Fibroblast of pulmonary artery (primary cell): ENCODE measurements around the gene OSMR.
A peak's percentile ranks its signal among the peaks of the same experiment; 100 is the strongest.

Source experiments
- DNase-seq: peaks from one replicate; pipeline ENCODE4 v3.0.0-alpha.2; 2010; ENCODE audit warnings: low read depth
- H3K4me3 ChIP-seq: replicated peaks from 2 replicates; pipeline ENCODE4 v1.5.1; 2011; ENCODE audit warnings: low read depth, mild to moderate bottlenecking, control low read depth, low read length, moderate library complexity
- CTCF ChIP-seq: IDR thresholded peaks from 2 replicates; pipeline ENCODE4 v1.5.1; 2011; ENCODE audit warnings: mild to moderate bottlenecking, control low read depth, low read length, inconsistent platforms; ENCODE audit errors: missing control alignments

Gene OSMR

GRCh38 chr5:38803246-38803645, 42.6 kb upstream of the OSMR start:
- no peak for DNase-seq
- H3K4me3 ChIP-seq, result no peak overlapping the region
- no peak for TF ChIP-seq CTCF

DNA sequence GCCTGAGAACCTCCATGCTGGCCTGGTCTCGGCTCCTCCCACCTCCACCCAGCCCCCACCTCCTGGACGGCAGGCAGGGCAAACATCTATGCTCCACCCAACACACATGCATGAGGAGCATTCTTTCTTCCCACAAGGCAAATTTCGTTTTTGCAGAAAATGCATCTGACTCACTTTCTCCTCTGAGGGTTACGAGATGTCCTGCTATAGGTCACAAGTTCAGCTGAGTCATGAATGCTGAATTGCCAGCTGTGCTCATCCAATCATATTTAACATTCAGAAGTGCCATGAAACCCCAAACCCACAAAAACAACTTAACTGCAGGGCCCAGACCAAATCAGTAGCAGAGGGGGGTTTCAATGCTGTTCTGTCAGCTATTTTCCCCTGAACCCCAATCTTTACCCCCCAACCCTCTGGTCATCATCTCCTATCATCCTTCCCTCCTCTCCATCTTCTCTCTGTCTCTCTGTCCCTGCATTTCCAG, 39.0 kb upstream of the OSMR start:
- peak; percentile 93 for DNase-seq
- no peak for TF ChIP-seq CTCF
- H3K4me3 ChIP-seq, result no peak overlapping the region

GRCh38 chr5:38807570-38808483, 38.0 kb upstream of the OSMR start:
- H3K4me3 ChIP-seq, result no peak overlapping the region
- DNase-seq, result peak; percentile 72
- TF ChIP-seq CTCF, result no peak

DNA sequence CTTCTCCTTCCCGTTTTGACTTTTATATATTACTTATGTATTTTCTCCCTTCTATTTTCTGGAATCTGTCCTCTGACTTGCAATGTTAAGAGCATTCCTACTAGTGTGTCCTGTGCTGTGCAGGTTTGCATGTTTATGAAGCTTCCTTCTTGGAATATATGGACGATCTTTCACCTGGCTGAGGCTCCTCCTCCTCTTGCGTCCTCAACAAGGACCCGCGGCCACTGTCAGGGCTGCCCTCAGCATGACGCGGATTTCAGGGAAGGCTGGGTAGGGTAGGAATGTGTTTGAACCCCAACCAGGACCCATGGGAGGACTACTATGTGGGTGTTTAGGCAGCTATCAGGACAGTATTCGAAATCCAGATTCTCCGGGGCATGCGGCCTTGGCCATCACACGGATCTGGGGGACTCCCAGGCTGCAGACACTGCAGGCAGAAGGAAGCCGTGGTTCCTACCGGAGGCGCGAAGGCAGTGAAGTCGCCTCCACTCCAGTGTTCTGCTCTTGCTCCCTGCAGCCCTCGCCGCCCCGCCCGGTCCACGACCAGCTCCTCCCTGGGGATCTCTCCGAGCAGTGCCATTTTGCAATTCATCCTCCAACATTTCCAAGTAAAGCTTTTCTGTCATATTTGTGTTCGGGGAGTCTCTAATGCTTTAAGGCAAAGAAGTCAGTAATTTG, 37.0 kb upstream of the OSMR start:
- no peak overlapping the region for H3K4me3 ChIP-seq
- no peak for DNase-seq
- no peak for TF ChIP-seq CTCF

- DNase-seq, result peak; percentile 94
- no peak overlapping the region for H3K4me3 ChIP-seq
- peak; percentile 91 for TF ChIP-seq CTCF
Measured at GRCh38 chr5:38809388-38810359, 36.1 kb upstream of the OSMR start.

DNA sequence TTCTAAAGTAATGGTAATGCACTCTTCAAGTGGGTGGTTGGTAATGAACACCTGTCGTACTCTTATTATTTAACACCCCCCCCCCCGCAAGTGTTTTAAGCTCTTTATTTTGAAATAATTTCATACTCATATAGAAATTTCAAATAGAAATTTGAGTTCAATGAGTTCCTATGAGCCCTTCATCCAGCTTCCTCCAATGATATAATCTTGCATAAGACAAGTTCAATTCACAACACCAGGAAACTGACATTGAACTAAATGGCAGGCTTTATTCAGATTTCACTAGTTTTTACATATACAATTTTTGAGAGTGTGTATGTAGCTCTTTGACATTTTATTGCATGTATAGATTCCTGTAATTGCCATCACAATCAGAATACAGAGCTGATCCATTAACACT, 30.9 kb upstream of the OSMR start:
- DNase-seq, result no peak
- TF ChIP-seq CTCF, result no peak
- H3K4me3 ChIP-seq, result no peak overlapping the region
